DND-41 (cell line): Measurements from ENCODE around the gene SAP25.

ENCODE experiments used
- ATAC-seq: fragments of 200-7000 bp; cut with Tn5 transposase; 3 replicates; pipeline ENCODE4 v1.9.1; 2021; ENCODE audit warnings: low read depth; ENCODE audit not compliant: insufficient read depth
- DNase-seq: peaks from one replicate; pipeline ENCODE4 v3.0.0-alpha.2; 2020
- H2AFZ ChIP-seq: 2 replicates; pipeline ENCODE4 v1.6.0; 2012; ENCODE audit warnings: low read depth, low read length
- H3K27ac ChIP-seq: 2 replicates; pipeline ENCODE4 v1.5.1; 2012; ENCODE audit warnings: low read length, inconsistent platforms
- H3K27me3 ChIP-seq: fragments of 200-600 bp; sonication (generic); 2 replicates; pipeline ENCODE4 v1.6.0; 2012; ENCODE audit warnings: low read length, mild to moderate bottlenecking, inconsistent platforms; ENCODE audit not compliant: insufficient read depth, poor library complexity
- H3K36me3 ChIP-seq: 2 replicates; pipeline ENCODE4 v1.5.1; 2012; ENCODE audit warnings: low read length, inconsistent platforms; ENCODE audit not compliant: insufficient read depth
- H3K4me1 ChIP-seq: 2 replicates; pipeline ENCODE4 v1.5.1; 2012; ENCODE audit warnings: mild to moderate bottlenecking, low read length; ENCODE audit not compliant: insufficient read depth
- H3K4me2 ChIP-seq: 2 replicates; pipeline ENCODE4 v1.6.0; 2012; ENCODE audit warnings: mild to moderate bottlenecking, moderate library complexity, low read length, inconsistent platforms; ENCODE audit not compliant: insufficient read depth
- H3K4me3 ChIP-seq, 2 experiments: fragments of 200-600 bp in 1 of 2; shearing (Covaris generic) in 1 of 2; 2 replicates each; pipeline ENCODE4 v1.5.1; 2012 to 2016; ENCODE audit warnings: inconsistent platforms in 2 of 2, low read length in 2 of 2, mild to moderate bottlenecking in 2 of 2, low read depth in 1 of 2, moderate library complexity in 1 of 2
- H3K79me2 ChIP-seq: 2 replicates; pipeline ENCODE4 v1.6.0; 2012; ENCODE audit warnings: low read length, inconsistent platforms; ENCODE audit not compliant: insufficient read depth
- H3K9ac ChIP-seq: 2 replicates; pipeline ENCODE4 v1.6.0; 2012; ENCODE audit warnings: low read depth, mild to moderate bottlenecking, inconsistent platforms, low read length, moderate library complexity
- H3K9me3 ChIP-seq: 2 replicates; pipeline ENCODE4 v1.5.1; 2012; ENCODE audit warnings: low read length, moderate library complexity, mild to moderate bottlenecking, inconsistent platforms; ENCODE audit not compliant: insufficient read depth, severe bottlenecking
- H4K20me1 ChIP-seq: 2 replicates; pipeline ENCODE4 v1.6.0; 2012; ENCODE audit warnings: low read length; ENCODE audit not compliant: insufficient read depth
- EZH2 ChIP-seq: IDR thresholded peaks from 3 replicates; pipeline ENCODE4 v1.6.1; 2012; ENCODE audit warnings: borderline replicate concordance, low read depth, mild to moderate bottlenecking, moderate library complexity, low read length, inconsistent platforms; ENCODE audit not compliant: severe bottlenecking
- TF ChIP-seq, protein P1 (sequence below): IDR thresholded peaks from 2 replicates; pipeline ENCODE4 v1.5.1; 2012; ENCODE audit warnings: borderline replicate concordance, low read length, moderate library complexity, mild to moderate bottlenecking; ENCODE audit not compliant: poor library complexity, severe bottlenecking; ENCODE audit errors: extremely low read depth

Gene SAP25

GRCh38 chr7:100568896-100569844 lies 4.5 kb downstream of the SAP25 start:
- Histone ChIP-seq H3K4me1 (peaks cover 25% of the 10 kb centered on the region), H3K9me3 (no peaks in the 10 kb centered on the region), H3K27ac (no peak overlapping the region), H2AFZ (no peak overlapping the region), H3K4me2 (peak overlapping the region; percentile 76), H4K20me1 (peaks cover 20% of the 10 kb centered on the region), H3K36me3 (peaks cover 16% of the 10 kb centered on the region; the same call in 1 of the 2 replicates), H3K79me2 (no peaks in the 10 kb centered on the region), H3K9ac (peak overlapping the region; percentile 48; the same call in 1 of the 2 replicates), H3K27me3 (peaks cover 9% of the 10 kb centered on the region), H3K4me3 (peak overlapping the region in 1 of 2 experiments; percentile 48; a peak in 1 of 4 replicates)
- ATAC-seq (peak; percentile 33; the same call in 2 of the 3 replicates), DNase-seq (peak; percentile 42)
- no peak for TF ChIP-seq EZH2
- TF ChIP-seq, protein P1, sequence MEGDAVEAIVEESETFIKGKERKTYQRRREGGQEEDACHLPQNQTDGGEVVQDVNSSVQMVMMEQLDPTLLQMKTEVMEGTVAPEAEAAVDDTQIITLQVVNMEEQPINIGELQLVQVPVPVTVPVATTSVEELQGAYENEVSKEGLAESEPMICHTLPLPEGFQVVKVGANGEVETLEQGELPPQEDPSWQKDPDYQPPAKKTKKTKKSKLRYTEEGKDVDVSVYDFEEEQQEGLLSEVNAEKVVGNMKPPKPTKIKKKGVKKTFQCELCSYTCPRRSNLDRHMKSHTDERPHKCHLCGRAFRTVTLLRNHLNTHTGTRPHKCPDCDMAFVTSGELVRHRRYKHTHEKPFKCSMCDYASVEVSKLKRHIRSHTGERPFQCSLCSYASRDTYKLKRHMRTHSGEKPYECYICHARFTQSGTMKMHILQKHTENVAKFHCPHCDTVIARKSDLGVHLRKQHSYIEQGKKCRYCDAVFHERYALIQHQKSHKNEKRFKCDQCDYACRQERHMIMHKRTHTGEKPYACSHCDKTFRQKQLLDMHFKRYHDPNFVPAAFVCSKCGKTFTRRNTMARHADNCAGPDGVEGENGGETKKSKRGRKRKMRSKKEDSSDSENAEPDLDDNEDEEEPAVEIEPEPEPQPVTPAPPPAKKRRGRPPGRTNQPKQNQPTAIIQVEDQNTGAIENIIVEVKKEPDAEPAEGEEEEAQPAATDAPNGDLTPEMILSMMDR: peak; percentile 62

- H3K9ac ChIP-seq: no peak overlapping the region
These were observed 5.4 kb downstream of the SAP25 start for GRCh38 chr7:100568176-100568895.

DNA sequence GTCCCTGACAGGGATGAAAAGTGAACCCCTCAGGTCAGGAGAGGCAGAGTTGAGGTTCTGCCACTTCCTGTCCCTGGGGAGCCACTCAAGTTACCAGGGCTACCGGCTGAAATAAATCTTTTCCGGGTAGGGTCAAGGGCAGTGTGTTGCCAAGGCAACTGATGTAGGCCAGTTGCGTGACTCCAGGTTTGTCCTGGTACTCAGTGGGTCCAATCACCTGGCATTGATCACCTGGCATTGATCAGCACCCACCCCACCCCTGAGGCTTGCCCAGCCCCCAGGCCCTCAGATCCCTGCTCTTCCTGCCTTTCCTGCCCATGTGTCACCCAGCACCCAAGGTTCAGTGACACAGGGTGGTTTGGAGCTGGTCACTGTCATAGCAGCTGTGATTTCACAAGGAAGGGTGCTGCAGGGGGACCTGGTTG lies 5.9 kb downstream of the SAP25 start:
- DNase-seq (no peak), ATAC-seq (no peak)

More at GRCh38 chr7:100568176-100568895, 5.4 kb downstream of the SAP25 start:
- no peak overlapping the region for H3K4me2 ChIP-seq
- H4K20me1 ChIP-seq: peaks cover 21% of the 10 kb centered on the region
- TF ChIP-seq, protein P1: no peak
- no peak for TF ChIP-seq EZH2
- peaks cover 12% of the 10 kb centered on the region for H3K36me3 ChIP-seq
- DNase-seq (no peak), ATAC-seq (no peak)
- H2AFZ ChIP-seq: no peak overlapping the region
- H3K4me3 ChIP-seq: no peak overlapping the region
- no peak overlapping the region for H3K27ac ChIP-seq
- H3K4me1 ChIP-seq: peaks cover 27% of the 10 kb centered on the region
- H3K79me2 ChIP-seq: no peaks in the 10 kb centered on the region
- no peaks in the 10 kb centered on the region for H3K9me3 ChIP-seq
- peaks cover 9% of the 10 kb centered on the region for H3K27me3 ChIP-seq

More for the DNA sequence above, 5.9 kb downstream of the SAP25 start:
- Histone ChIP-seq H3K9ac (no peak overlapping the region), H3K9me3 (no peaks in the 10 kb centered on the region), H3K36me3 (peaks cover 12% of the 10 kb centered on the region), H3K4me3 (no peak overlapping the region), H3K4me2 (no peak overlapping the region), H3K4me1 (peaks cover 27% of the 10 kb centered on the region), H3K27me3 (peaks cover 9% of the 10 kb centered on the region), H2AFZ (no peak overlapping the region), H3K79me2 (no peaks in the 10 kb centered on the region), H3K27ac (no peak overlapping the region), H4K20me1 (peaks cover 25% of the 10 kb centered on the region)
- TF ChIP-seq, protein P1: no peak
- TF ChIP-seq EZH2: no peak
